ENCODE data around the gene TP53I11.

Gene TP53I11

DNA sequence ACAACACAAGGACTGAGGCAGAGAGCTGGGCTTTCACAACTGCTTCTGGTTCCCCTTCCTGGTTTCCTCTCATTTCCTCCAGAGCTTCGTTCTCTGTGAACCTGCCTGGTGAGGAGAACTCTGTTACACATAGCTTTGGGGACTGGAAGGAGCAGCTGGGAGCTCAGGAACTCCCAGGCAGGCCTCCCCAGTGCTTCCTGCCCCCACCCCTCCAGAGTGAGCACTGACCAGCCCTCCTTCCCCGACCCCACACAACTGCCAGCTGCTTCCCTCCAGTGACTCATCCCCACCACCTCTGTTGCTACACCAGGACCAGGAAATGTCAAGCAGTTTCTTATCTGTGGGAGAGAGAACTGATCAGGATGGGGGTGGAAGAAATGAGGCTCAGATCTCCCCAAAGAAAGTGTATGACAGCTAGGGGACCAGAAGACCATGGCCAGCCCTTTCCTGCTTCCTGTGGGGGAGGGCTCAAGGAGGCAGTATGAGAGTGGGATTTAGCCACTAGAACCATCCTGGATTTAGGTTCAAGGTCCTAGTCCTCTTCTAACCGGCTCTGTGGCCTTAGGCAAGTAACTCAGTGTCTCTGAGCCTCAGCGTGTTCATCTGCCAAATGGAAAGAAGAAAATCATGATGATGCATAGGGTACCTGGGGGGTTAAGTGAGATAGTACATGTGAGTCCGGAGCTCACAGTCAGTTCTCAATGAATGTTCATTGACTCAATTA lies 4.5 kb upstream of the TP53I11 start:
- no peak for TF ChIP-seq EZH2phosphoT487 (IDR thresholded peaks at IDR 0.05; ENCODE audit: low read length)
- no peak for TF ChIP-seq EZH2 (optimal IDR thresholded peaks at IDR 0.05; ENCODE audit: low read depth, low read length)
- TF ChIP-seq, protein P1, sequence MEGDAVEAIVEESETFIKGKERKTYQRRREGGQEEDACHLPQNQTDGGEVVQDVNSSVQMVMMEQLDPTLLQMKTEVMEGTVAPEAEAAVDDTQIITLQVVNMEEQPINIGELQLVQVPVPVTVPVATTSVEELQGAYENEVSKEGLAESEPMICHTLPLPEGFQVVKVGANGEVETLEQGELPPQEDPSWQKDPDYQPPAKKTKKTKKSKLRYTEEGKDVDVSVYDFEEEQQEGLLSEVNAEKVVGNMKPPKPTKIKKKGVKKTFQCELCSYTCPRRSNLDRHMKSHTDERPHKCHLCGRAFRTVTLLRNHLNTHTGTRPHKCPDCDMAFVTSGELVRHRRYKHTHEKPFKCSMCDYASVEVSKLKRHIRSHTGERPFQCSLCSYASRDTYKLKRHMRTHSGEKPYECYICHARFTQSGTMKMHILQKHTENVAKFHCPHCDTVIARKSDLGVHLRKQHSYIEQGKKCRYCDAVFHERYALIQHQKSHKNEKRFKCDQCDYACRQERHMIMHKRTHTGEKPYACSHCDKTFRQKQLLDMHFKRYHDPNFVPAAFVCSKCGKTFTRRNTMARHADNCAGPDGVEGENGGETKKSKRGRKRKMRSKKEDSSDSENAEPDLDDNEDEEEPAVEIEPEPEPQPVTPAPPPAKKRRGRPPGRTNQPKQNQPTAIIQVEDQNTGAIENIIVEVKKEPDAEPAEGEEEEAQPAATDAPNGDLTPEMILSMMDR (IDR thresholded peaks at IDR 0.05; ENCODE audit: low read length) = no peak
- H3K9me2 ChIP-seq (replicated peaks; ENCODE audit: insufficient read depth, low read length) = no peaks in the 10 kb centered on the region
- no peak for DNase-seq
- no peak overlapping the region for H3K27ac ChIP-seq (ENCODE audit: low read length)
- no peaks in the 10 kb centered on the region for H3K9me3 ChIP-seq (replicated peaks; ENCODE audit: insufficient read depth, low read length)
- H4K20me1 ChIP-seq (ENCODE audit: insufficient read depth, low read length) = no peaks in the 10 kb centered on the region
- H3K4me2 ChIP-seq (ENCODE audit: low read depth, low read length) = no peak overlapping the region; the same call in 1 of the 2 replicates
- no peak overlapping the region for H3K9ac ChIP-seq (ENCODE audit: low read length)
- H3K36me3 ChIP-seq (replicated peaks; ENCODE audit: insufficient read depth, low read length) = no peaks in the 10 kb centered on the region
- H3K4me3 ChIP-seq (ENCODE audit: low read length) = no peak overlapping the region
- no peaks in the 10 kb centered on the region for H3K27me3 ChIP-seq (replicated peaks; ENCODE audit: insufficient read depth, low read length)
- H3K4me1 ChIP-seq (ENCODE audit: low read length) = peaks cover 7% of the 10 kb centered on the region; the same call in 1 of the 2 replicates
- no peaks in the 10 kb centered on the region for H3F3A ChIP-seq (ENCODE audit: insufficient read depth, low read length)
- no peak overlapping the region for H2AFZ ChIP-seq (ENCODE audit: low read length)
- H3K79me2 ChIP-seq (ENCODE audit: low read length) = 0 out of 2 replicates have a peak, but pooled peaks cover under 1% of the 10 kb centered on the region

DNA sequence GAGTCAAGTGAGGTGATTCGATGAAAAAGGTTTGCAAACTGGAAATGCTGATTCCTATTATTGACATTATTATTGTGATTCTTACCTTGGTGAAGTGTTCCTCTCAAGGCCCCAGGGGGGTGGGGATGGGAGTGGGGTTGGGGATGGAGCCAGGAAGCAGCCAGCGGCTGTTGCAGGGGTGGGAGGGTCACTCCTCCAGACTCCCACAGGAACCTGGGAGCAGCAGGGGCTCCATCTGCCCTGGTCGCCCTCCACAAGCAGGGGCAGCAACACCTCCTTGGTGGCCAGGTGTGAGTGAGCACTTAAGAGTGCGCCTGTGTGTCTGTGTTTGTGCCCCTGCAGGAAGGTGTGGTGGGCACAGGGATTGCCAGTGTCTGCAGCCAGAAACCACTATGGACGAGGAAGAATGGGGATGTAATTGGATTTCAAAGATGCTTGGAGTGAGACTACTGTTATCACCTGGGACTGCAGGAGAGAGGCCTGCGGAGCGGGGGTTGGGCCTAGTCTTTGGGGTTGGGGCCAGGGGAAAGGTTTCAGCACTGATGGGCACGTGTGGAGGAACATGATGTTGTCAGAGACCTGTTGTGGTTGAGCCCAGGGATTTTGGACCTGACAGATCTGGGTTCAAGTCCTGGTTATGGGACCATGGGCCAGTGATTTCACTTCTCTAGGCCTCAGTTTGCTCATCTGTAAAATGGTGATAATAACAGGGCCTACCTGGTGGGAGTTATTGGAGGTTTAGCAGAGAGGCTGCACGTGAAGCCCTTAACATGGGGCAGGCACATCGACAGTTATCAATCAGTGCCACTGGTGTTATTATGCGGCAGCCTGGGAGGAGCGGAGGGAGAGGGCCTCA lies 3.6 kb upstream of the TP53I11 start:
- Histone ChIP-seq H2AFZ (ENCODE audit: low read length) (no peak overlapping the region), H3K27me3 (replicated peaks; ENCODE audit: insufficient read depth, low read length) (no peaks in the 10 kb centered on the region), H3K9me2 (replicated peaks; ENCODE audit: insufficient read depth, low read length) (no peaks in the 10 kb centered on the region), H3K4me1 (ENCODE audit: low read length) (peaks cover 7% of the 10 kb centered on the region; the same call in 1 of the 2 replicates), H3K4me3 (ENCODE audit: low read length) (no peak overlapping the region), H3K4me2 (ENCODE audit: low read depth, low read length) (no peak overlapping the region), H4K20me1 (ENCODE audit: insufficient read depth, low read length) (no peaks in the 10 kb centered on the region), H3K9me3 (replicated peaks; ENCODE audit: insufficient read depth, low read length) (no peaks in the 10 kb centered on the region), H3K9ac (ENCODE audit: low read length) (no peak overlapping the region), H3K79me2 (ENCODE audit: low read length) (0 out of 2 replicates have a peak, but pooled peaks cover 4% of the 10 kb centered on the region), H3K27ac (ENCODE audit: low read length) (no peak overlapping the region), H3F3A (ENCODE audit: insufficient read depth, low read length) (no peaks in the 10 kb centered on the region), H3K36me3 (replicated peaks; ENCODE audit: insufficient read depth, low read length) (no peaks in the 10 kb centered on the region)
- TF ChIP-seq EZH2 (optimal IDR thresholded peaks at IDR 0.05; ENCODE audit: low read depth, low read length) (no peak), EZH2phosphoT487 (IDR thresholded peaks at IDR 0.05; ENCODE audit: low read length) (no peak)
- TF ChIP-seq, protein P1 (IDR thresholded peaks at IDR 0.05; ENCODE audit: low read length) = no peak
- no peak for DNase-seq

DNA sequence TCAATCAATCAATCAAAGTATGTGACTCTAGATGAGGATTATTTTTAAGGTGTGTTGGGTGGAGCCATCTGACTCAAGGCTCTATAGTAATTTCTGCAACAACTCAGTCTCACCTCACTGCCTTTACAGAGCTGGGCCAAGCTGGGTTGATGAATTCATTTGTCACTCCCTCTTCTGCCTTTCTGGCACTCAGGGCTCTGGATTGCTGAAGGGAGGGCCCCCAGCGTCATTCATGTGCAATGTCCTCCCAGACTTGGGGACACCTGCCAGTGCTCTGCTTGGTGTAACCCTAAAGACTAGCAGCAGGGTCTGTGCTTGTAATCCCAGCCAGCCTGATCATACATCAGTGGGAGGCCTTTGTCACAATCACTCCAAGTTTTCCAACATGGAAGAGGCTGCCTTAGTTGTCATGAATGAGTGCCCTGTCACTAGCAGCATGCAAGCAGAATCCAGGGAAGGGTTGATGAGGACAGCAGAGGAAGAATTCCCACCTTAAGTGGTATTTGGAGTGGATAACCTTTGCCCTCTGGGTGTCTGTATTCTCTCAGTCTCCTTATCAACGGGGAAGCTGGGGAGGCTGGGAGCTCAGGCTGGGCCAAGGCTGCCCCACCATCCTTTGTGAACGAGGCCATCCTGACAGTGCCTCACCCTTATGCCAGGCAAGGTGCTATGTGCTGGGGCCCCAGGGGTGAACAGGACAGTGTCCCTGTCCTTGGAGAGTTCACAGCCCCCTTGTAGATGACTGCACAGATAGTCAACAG lies 2.0 kb upstream of the TP53I11 start:
- H3K9me3 ChIP-seq (replicated peaks; ENCODE audit: insufficient read depth, low read length) = no peaks in the 10 kb centered on the region
- H3K36me3 ChIP-seq (replicated peaks; ENCODE audit: insufficient read depth, low read length) = no peaks in the 10 kb centered on the region
- DNase-seq = no peak
- no peaks in the 10 kb centered on the region for H4K20me1 ChIP-seq (ENCODE audit: insufficient read depth, low read length)
- no peak overlapping the region for H3K27ac ChIP-seq (ENCODE audit: low read length)
- H3K4me2 ChIP-seq (ENCODE audit: low read depth, low read length) = no peak overlapping the region
- H3K4me3 ChIP-seq (ENCODE audit: low read length) = no peak overlapping the region
- TF ChIP-seq, protein P1 (IDR thresholded peaks at IDR 0.05; ENCODE audit: low read length) = no peak
- TF ChIP-seq EZH2phosphoT487 (IDR thresholded peaks at IDR 0.05; ENCODE audit: low read length) = no peak
- TF ChIP-seq EZH2 (optimal IDR thresholded peaks at IDR 0.05; ENCODE audit: low read depth, low read length) = no peak
- no peaks in the 10 kb centered on the region for H3F3A ChIP-seq (ENCODE audit: insufficient read depth, low read length)
- no peak overlapping the region for H2AFZ ChIP-seq (ENCODE audit: low read length)
- H3K79me2 ChIP-seq (ENCODE audit: low read length) = 0 out of 2 replicates have a peak, but pooled peaks cover 4% of the 10 kb centered on the region
- H3K9ac ChIP-seq (ENCODE audit: low read length) = no peak overlapping the region
- H3K27me3 ChIP-seq (replicated peaks; ENCODE audit: insufficient read depth, low read length) = no peaks in the 10 kb centered on the region
- H3K9me2 ChIP-seq (replicated peaks; ENCODE audit: insufficient read depth, low read length) = no peaks in the 10 kb centered on the region
- peaks cover 7% of the 10 kb centered on the region; the same call in 1 of the 2 replicates for H3K4me1 ChIP-seq (ENCODE audit: low read length)
